CD14-positive monocyte (primary cell): Measurements from ENCODE around the gene DESI2. TPM values are rescaled to one million over a fixed set of nuclear protein-coding genes. Genes with fewer than 3 reads are reported as not detected.

Experiments used
- DNase-seq, 3 donors: peaks; one replicate each; pipeline ENCODE4 v3.0.0-alpha.2; 2011 to 2022
- H2AFZ ChIP-seq: 2 replicates; pipeline ENCODE4 v1.6.0; 2012; ENCODE audit warnings: mild to moderate bottlenecking, low read depth, low read length, inconsistent platforms; ENCODE audit not compliant: insufficient read depth, poor library complexity, severe bottlenecking
- H3K27ac ChIP-seq, 2 donors: 1 replicate in 1 of 2; 2 replicates in 1 of 2; pipeline ENCODE4 v1.5.1; 2012 to 2013; ENCODE audit warnings: low read length in 2 of 2, control low read depth in 1 of 2, inconsistent platforms in 1 of 2, low read depth in 1 of 2, mild to moderate bottlenecking in 1 of 2
- H3K27me3 ChIP-seq, 2 donors: one replicate each; pipeline versions ENCODE4 v1.6.0 to v1.6.1; 2011 to 2013; ENCODE audit warnings: low read length in 2 of 2; ENCODE audit not compliant: control insufficient read depth in 2 of 2, insufficient read depth in 2 of 2
- H3K36me3 ChIP-seq, 2 donors: replicated peaks in 1 of 2; 1 replicate in 1 of 2; 2 replicates in 1 of 2; pipeline versions ENCODE4 v1.5.1 to v1.6.1; 2012 to 2013; ENCODE audit warnings: low read length in 2 of 2, control low read depth in 1 of 2, inconsistent platforms in 1 of 2, mild to moderate bottlenecking in 1 of 2; ENCODE audit not compliant: insufficient read depth in 2 of 2, control insufficient read depth in 1 of 2
- H3K4me1 ChIP-seq, 2 donors: 1 replicate in 1 of 2; 2 replicates in 1 of 2; pipeline versions ENCODE4 v1.5.1 to v1.6.1; 2012 to 2013; ENCODE audit warnings: low read length in 2 of 2, control low read depth in 1 of 2, inconsistent platforms in 1 of 2, mild to moderate bottlenecking in 1 of 2, moderate library complexity in 1 of 2; ENCODE audit not compliant: insufficient read depth in 2 of 2, control insufficient read depth in 1 of 2
- H3K4me2 ChIP-seq: replicated peaks from 2 replicates; pipeline ENCODE3; 2012; ENCODE audit warnings: low read length, moderate library complexity, mild to moderate bottlenecking; ENCODE audit not compliant: poor library complexity, severe bottlenecking; ENCODE audit errors: extremely low read depth
- H3K4me3 ChIP-seq, 3 experiments: fragments of 200-600 bp in 1 of 3; sonication (generic) in 1 of 3; replicated peaks in 1 of 3; 1 replicate in 2 of 3; 2 replicates in 1 of 3; pipeline ENCODE4 v1.5.1; 2011 to 2013; ENCODE audit warnings: low read length in 3 of 3, mild to moderate bottlenecking in 3 of 3, control low read depth in 2 of 3, low read depth in 2 of 3, inconsistent platforms in 1 of 3, moderate library complexity in 1 of 3
- H3K79me2 ChIP-seq: 2 replicates; pipeline ENCODE4 v1.6.0; 2012; ENCODE audit warnings: mild to moderate bottlenecking, control low read depth, inconsistent platforms, low read length, moderate library complexity; ENCODE audit not compliant: insufficient read depth
- H3K9ac ChIP-seq: 2 replicates; pipeline ENCODE4 v1.6.0; 2017; ENCODE audit warnings: low read length, mild to moderate bottlenecking; ENCODE audit not compliant: insufficient read depth, poor library complexity, severe bottlenecking
- H3K9me3 ChIP-seq, 2 donors: replicated peaks in 1 of 2; 1 replicate in 1 of 2; 2 replicates in 1 of 2; pipeline versions ENCODE4 v1.5.1 to v1.6.1; 2012 to 2013; ENCODE audit warnings: low read length in 2 of 2, control low read depth in 1 of 2; ENCODE audit not compliant: control insufficient read depth in 1 of 2, insufficient read depth in 1 of 2
- H4K20me1 ChIP-seq: 2 replicates; pipeline ENCODE4 v1.6.0; 2012; ENCODE audit warnings: mild to moderate bottlenecking, low read length, control low read depth, moderate library complexity; ENCODE audit not compliant: insufficient read depth
- H3K27ac Mint-ChIP-seq, 7 donors: one replicate each; pipeline ENCODE4 v1.8.0; 2020; ENCODE audit warnings: mild to moderate bottlenecking in 7 of 7, mixed read lengths in 7 of 7, moderate library complexity in 6 of 7, inconsistent platforms in 2 of 7
- H3K27me3 Mint-ChIP-seq, 3 donors: one replicate each; pipeline ENCODE4 v1.8.0; 2021 to 2022; ENCODE audit warnings: low read depth in 3 of 3, mild to moderate bottlenecking in 3 of 3, mixed read lengths in 3 of 3, moderate library complexity in 3 of 3, inconsistent platforms in 1 of 3
- H3K36me3 Mint-ChIP-seq, 2 donors: one replicate each; pipeline ENCODE4 v1.8.0; 2020; ENCODE audit warnings: mixed read lengths in 2 of 2, inconsistent platforms in 1 of 2, mild to moderate bottlenecking in 1 of 2
- H3K4me1 Mint-ChIP-seq: one replicate; pipeline ENCODE4 v1.8.0; 2020; ENCODE audit warnings: mild to moderate bottlenecking, mixed read lengths
- H3K4me3 Mint-ChIP-seq, 2 donors: one replicate each; pipeline ENCODE4 v1.8.0; 2020; ENCODE audit warnings: mild to moderate bottlenecking in 2 of 2, mixed read lengths in 2 of 2, moderate library complexity in 1 of 2
- H3K9me3 Mint-ChIP-seq, 7 donors: one replicate each; pipeline ENCODE4 v1.8.0; 2020 to 2022; ENCODE audit warnings: mixed read lengths in 7 of 7, mild to moderate bottlenecking in 6 of 7, moderate library complexity in 6 of 7, inconsistent platforms in 2 of 7
- CTCF ChIP-seq: fragments of 200-600 bp; IDR thresholded peaks from one replicate; pipeline ENCODE4 v1.8.0; 2022; ENCODE audit warnings: antibody characterized with exemption, mild to moderate bottlenecking
- WGBS: methylation state at CpG from one replicate; pipeline ENCODE4 v1.1.5; 2013; ENCODE audit warnings: missing lambda C conversion rate; ENCODE audit not compliant: insufficient coverage; 5-methylcytosine and 5-hydroxymethylcytosine counted together
- intact Hi-C, 2 donors: fragments of 100-400 bp; cut with micrococcal nuclease; formaldehyde crosslinking; loops; one replicate each; pipeline versions ENCODE4 v1.15.0 to v1.15.1; 2023
- polyA plus RNA-seq, 3 donors: library from polyadenylated mRNA; depleted of rRNA in 1 of 3; unstranded in 2 of 3; stranded (reverse) in 1 of 3; fragments of 300-500 nt in 2 of 3; fragments of >200 nt in 1 of 3; fragmentation: Illumina TruSeq in 2 of 3; gene quantifications; 1 replicate in 2 of 3; 2 replicates in 1 of 3; pipeline ENCODE4 v1.2.3, GENCODE V29; 2012 to 2021

The DESI2 gene
- polyA plus RNA-seq, 3 donors, result 10.5 to 12.0 (median 11.2) TPM

DNA sequence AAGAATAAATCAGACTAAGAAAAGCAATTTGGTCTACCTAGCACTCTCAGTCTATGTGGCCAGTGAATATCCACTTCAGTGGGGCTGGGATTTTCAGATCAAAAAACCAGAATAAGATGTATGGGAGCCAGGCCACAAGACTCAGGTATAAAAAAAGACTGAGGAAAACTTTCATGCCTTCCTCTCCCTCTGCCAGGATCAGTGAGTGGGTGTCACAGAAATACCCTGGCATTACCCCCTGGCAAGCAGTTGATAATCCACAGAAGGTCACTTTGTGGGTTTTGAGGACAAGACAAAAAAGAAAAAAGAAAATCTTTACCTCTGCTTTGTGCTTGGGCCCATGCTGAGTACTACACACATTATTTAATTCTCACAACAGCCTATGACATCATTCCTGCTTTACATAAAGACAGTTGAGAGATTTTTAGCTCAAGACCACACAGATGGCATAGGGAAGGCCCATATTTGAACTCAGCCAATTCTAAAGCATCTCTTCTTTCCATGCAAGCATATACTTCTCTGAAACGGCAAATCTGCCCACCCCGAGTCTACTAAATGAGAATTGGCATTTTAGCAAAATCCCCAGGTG is 57.6 kb downstream of the DESI2 start:
- 92% methylated on average over 2 of the region's 2 CpGs for WGBS
- peaks cover 15 to 32% of the 10 kb centered on the region in 2 donors for H3K36me3 ChIP-seq
- Mint-ChIP-seq H3K4me1 (peaks cover 4% of the 10 kb centered on the region), H3K27ac (no peak overlapping the region), H3K36me3 (peaks cover 15 to 20% of the 10 kb centered on the region in 2 donors), H3K4me3 (no peak overlapping the region), H3K27me3 (peaks cover 0 to 3% (median 2%) of the 10 kb centered on the region in 3 donors), H3K9me3 (no peaks in the 10 kb centered on the region)
- no peaks in the 10 kb centered on the region for H3K4me1 ChIP-seq
- no peaks in the 10 kb centered on the region for H3K9me3 ChIP-seq
- no peak overlapping the region for H3K4me3 ChIP-seq
- H3K27ac ChIP-seq, result no peak overlapping the region
- no peak for DNase-seq
- no peak for TF ChIP-seq CTCF
- H2AFZ ChIP-seq, result no peak overlapping the region
- intact Hi-C loops, result no loop called here
- H3K4me2 ChIP-seq, result no peak overlapping the region
- no peak overlapping the region for H3K9ac ChIP-seq
- H3K27me3 ChIP-seq, result no peaks in the 10 kb centered on the region
- H3K79me2 ChIP-seq, result no peaks in the 10 kb centered on the region
- no peaks in the 10 kb centered on the region for H4K20me1 ChIP-seq

- Histone ChIP-seq H4K20me1 (no peaks in the 10 kb centered on the region), H3K4me3 (no peak overlapping the region), H3K9ac (no peak overlapping the region), H3K79me2 (no peaks in the 10 kb centered on the region), H3K27me3 (no peaks in the 10 kb centered on the region), H2AFZ (no peak overlapping the region), H3K4me2 (no peak overlapping the region), H3K9me3 (no peaks in the 10 kb centered on the region), H3K4me1 (no peaks in the 10 kb centered on the region), H3K36me3 (peaks cover 2 to 12% of the 10 kb centered on the region in 2 donors), H3K27ac (no peak overlapping the region)
- Mint-ChIP-seq H3K9me3 (no peaks in the 10 kb centered on the region), H3K36me3 (peaks cover 6 to 7% of the 10 kb centered on the region in 2 donors), H3K27ac (peak overlapping the region in 1 of 7 donors; percentile 32), H3K4me3 (no peak overlapping the region), H3K4me1 (peaks cover 4% of the 10 kb centered on the region), H3K27me3 (peaks cover 0 to 6% (median 2%) of the 10 kb centered on the region in 3 donors)
- WGBS, result 91% methylated on average over 5 of the region's 7 CpGs
- TF ChIP-seq CTCF, result no peak
- intact Hi-C loops, result no loop called here
- DNase-seq, result no peak
These were observed 59.7 kb downstream of the DESI2 start for GRCh38 chr1:244712669-244713068.
